HepG2 (cell line): ENCODE data around the gene OR14I1. TPM values are rescaled to one million over a fixed set of nuclear protein-coding genes. Genes with fewer than 3 reads are reported as not detected.

ENCODE experiments used
- ATAC-seq: fragments of 200-7000 bp; cut with Tn5 transposase; 3 replicates; pipeline ENCODE4 v1.9.1; 2020; ENCODE audit warnings: mild to moderate bottlenecking, moderate library complexity
- BruUV-seq: library from RNA; stranded (reverse); fragments of 400-500 nt; replicated peaks from 2 replicates; lab custom pipeline; 2021; lab: Mats Ljungman, UMichigan
- CTCF ChIA-PET: fragments of 300-600 bp; formaldehyde crosslinking; extraction: SDS; loops from one replicate; lab custom pipeline; 2021; ENCODE audit warnings: low total read pairs, inconsistent platforms, low intra/inter-chr PET ratio; lab: Yijun Ruan, JAX
- POLR2A ChIA-PET: fragments of 350-600 bp; sonication (Branson Sonifier 250); formaldehyde crosslinking; loops from one replicate; lab custom pipeline; 2020; ENCODE audit warnings: antibody characterized with exemption, inconsistent platforms; lab: Yijun Ruan, JAX
- DNase-seq: peaks from one replicate; pipeline ENCODE4 v3.0.0-alpha.2; 2015; ENCODE audit warnings: low spot score
- FAIRE-seq: peaks from 3 replicates; lab custom pipeline; 2011; peaks lifted over from hg19 to GRCh38; lab: Jason Lieb, UNC
- H2AFZ ChIP-seq: one replicate; pipeline ENCODE4 v1.6.1; 2011; ENCODE audit warnings: low read length, inconsistent platforms
- H3K27ac ChIP-seq: fragments of 300-600 bp; 3 replicates; pipeline ENCODE4 v1.8.0; 2011; ENCODE audit warnings: mixed run types, mild to moderate bottlenecking, mixed read lengths, low read length, inconsistent platforms; ENCODE audit not compliant: insufficient read depth; ENCODE audit errors: extremely low read length
- H3K27me3 ChIP-seq, 2 experiments: fragments of 200-600 bp in 1 of 2; 2 replicates in 1 of 2; 3 replicates in 1 of 2; pipeline versions ENCODE4 v1.6.0 to v1.8.0; 2011; ENCODE audit warnings: low read length in 2 of 2, mild to moderate bottlenecking in 2 of 2, moderate library complexity in 2 of 2, inconsistent platforms in 1 of 2; ENCODE audit not compliant: insufficient read depth in 2 of 2, control insufficient read depth in 1 of 2
- H3K36me3 ChIP-seq, 2 experiments: fragments of 200-600 bp in 1 of 2; replicated peaks in 1 of 2; 2 replicates in 1 of 2; 3 replicates in 1 of 2; pipeline versions ENCODE4 v1.5.1 to v1.8.0; 2011; ENCODE audit warnings: low read length in 2 of 2, inconsistent platforms in 1 of 2; ENCODE audit not compliant: insufficient read depth in 2 of 2, control insufficient read depth in 1 of 2
- H3K4me1 ChIP-seq: 2 replicates; pipeline ENCODE4 v1.5.1; 2012; ENCODE audit warnings: low read length, inconsistent platforms; ENCODE audit not compliant: insufficient read depth
- H3K4me2 ChIP-seq: 2 replicates; pipeline ENCODE4 v1.6.0; 2011; ENCODE audit warnings: low read depth, low read length, inconsistent platforms
- H3K4me3 ChIP-seq, 3 experiments: fragments of 200-600 bp in 1 of 3; sonication (generic), shearing (Covaris generic) in 1 of 3; replicated peaks in 1 of 3; 2 replicates each; pipeline ENCODE4 v1.5.1; 2011 to 2016; ENCODE audit warnings: low read length in 3 of 3, inconsistent platforms in 2 of 3, low read depth in 2 of 3, mild to moderate bottlenecking in 2 of 3, control low read depth in 1 of 3, mixed read lengths in 1 of 3; ENCODE audit not compliant: insufficient read depth in 1 of 3
- H3K79me2 ChIP-seq: one replicate; pipeline ENCODE4 v1.6.1; 2011; ENCODE audit warnings: low read length, inconsistent platforms; ENCODE audit not compliant: insufficient read depth
- H3K9ac ChIP-seq: 2 replicates; pipeline ENCODE4 v1.6.0; 2011; ENCODE audit warnings: mild to moderate bottlenecking, low read depth, low read length, inconsistent platforms; ENCODE audit not compliant: insufficient read depth
- H3K9me3 ChIP-seq: 2 replicates; pipeline ENCODE4 v1.5.1; 2012; ENCODE audit warnings: mild to moderate bottlenecking, low read length
- H4K20me1 ChIP-seq: 2 replicates; pipeline ENCODE4 v1.6.0; 2011; ENCODE audit warnings: inconsistent platforms, mild to moderate bottlenecking, low read length, moderate library complexity; ENCODE audit not compliant: insufficient read depth
- DPF2 ChIP-seq: sonication (generic); formaldehyde crosslinking; IDR thresholded peaks from 2 replicates; pipeline ENCODE4 v1.4.0; 2020; ENCODE audit warnings: mild to moderate bottlenecking, low read depth, missing genetic modification reagents, borderline replicate concordance
- PHB2 ChIP-seq: fragments of 450-650 bp; IDR thresholded peaks from 2 replicates; pipeline ENCODE4 v1.6.1; 2018; ENCODE audit not compliant: partially characterized antibody
- RBM39 ChIP-seq: fragments of 200-400 bp; formaldehyde crosslinking; IDR thresholded peaks from one replicate; pipeline ENCODE4 v1.6.1; 2018; ENCODE audit warnings: antibody characterized with exemption, mild to moderate bottlenecking, low read depth, low read length; ENCODE audit not compliant: poor library complexity, severe bottlenecking
- RFXANK ChIP-seq: IDR thresholded peaks from 2 replicates; pipeline ENCODE4 v1.6.1; 2016
- SAP130 ChIP-seq: IDR thresholded peaks from 2 replicates; pipeline ENCODE4 v1.6.1; 2016; ENCODE audit warnings: low read depth
- SRY ChIP-seq: sonication (generic); formaldehyde crosslinking; IDR thresholded peaks from 2 replicates; pipeline ENCODE4 v1.8.0; 2022; ENCODE audit warnings: mild to moderate bottlenecking, missing genetic modification reagents
- TGIF2 ChIP-seq: IDR thresholded peaks from 2 replicates; pipeline ENCODE4 v1.6.1; 2016; ENCODE audit warnings: control low read depth, missing compliant biosample characterization
- THYN1 ChIP-seq: sonication (generic); formaldehyde crosslinking; IDR thresholded peaks from 2 replicates; pipeline ENCODE4 v1.8.1; 2023; ENCODE audit warnings: low read depth, mild to moderate bottlenecking, moderate library complexity, missing genetic modification reagents, borderline replicate concordance
- ZFY ChIP-seq: sonication (generic); formaldehyde crosslinking; IDR thresholded peaks from 2 replicates; pipeline ENCODE4 v1.4.0; 2020; ENCODE audit warnings: missing genetic modification reagents
- ZNF225 ChIP-seq: sonication (generic); formaldehyde crosslinking; IDR thresholded peaks from 2 replicates; pipeline ENCODE4 v1.4.0; 2020; ENCODE audit warnings: mild to moderate bottlenecking, missing genetic modification reagents
- WGBS: methylation state at CpG from one replicate; pipeline ENCODE4 v1.1.6; 2017; ENCODE audit warnings: low lambda C conversion rate; 5-methylcytosine and 5-hydroxymethylcytosine counted together
- in situ Hi-C: cut with HindIII; loops from 2 replicates; pipeline ENCODE4 v1.10.0; 2017; ENCODE audit warnings: low pct_unique_long_range_greater_than_20kb; ENCODE audit not compliant: extremely low pct_ligation_motif_present
- intact Hi-C: fragments of 100-400 bp; cut with micrococcal nuclease; formaldehyde crosslinking; loops from one replicate; pipeline ENCODE4 v1.10.0; 2022; ENCODE audit not compliant: unreplicated experiment
- polyA plus RNA-seq, 8 experiments: library from polyadenylated mRNA; depleted of rRNA in 3 of 8; stranded (reverse) in 7 of 8; unstranded in 1 of 8; fragments of >200 nt; fragmentation: Illumina TruSeq in 4 of 8; extraction: Trizol in 4 of 8; gene quantifications; 2 replicates each; pipeline versions ENCODE4 v1.2.1 to v1.2.3, GENCODE V29; 2011 to 2016; ENCODE audit warnings: low read depth in 4 of 8, missing spikeins in 1 of 8, mixed read lengths in 1 of 8; ENCODE audit not compliant: insufficient read depth in 1 of 8
- total RNA-seq, 5 experiments: library from RNA; depleted of rRNA; stranded (reverse); fragments of >200 nt; fragmentation: Illumina TruSeq; extraction: Trizol; gene quantifications; 2 replicates each; pipeline ENCODE4 v1.2.3, GENCODE V29; 2016; ENCODE audit warnings: low read depth in 1 of 5
- TF ChIP-seq, protein P1 (sequence below): IDR thresholded peaks from 2 replicates; pipeline ENCODE4 v1.6.1; 2016; ENCODE audit warnings: low read depth, borderline replicate concordance
- TF ChIP-seq, protein P2 (sequence below): sonication (generic); formaldehyde crosslinking; IDR thresholded peaks from 2 replicates; pipeline ENCODE4 v1.5.1; 2020; ENCODE audit warnings: missing genetic modification reagents, mild to moderate bottlenecking, borderline replicate concordance
- TF ChIP-seq, protein P3 (sequence below): sonication (generic); formaldehyde crosslinking; IDR thresholded peaks from 2 replicates; pipeline ENCODE4 v1.4.0; 2020; ENCODE audit warnings: missing genetic modification reagents, borderline replicate concordance

Gene OR14I1
- total and polyA plus RNA-seq, 2 of the 13 experiments (the other 11 are each of a cell fraction or from before 2014, with no cell fraction given): not detected

- Histone ChIP-seq H3K4me1 (peaks cover 15% of the 10 kb centered on the region), H4K20me1 (no peaks in the 10 kb centered on the region), H3K27me3 (no peaks in the 10 kb centered on the region; a peak in 1 of 5 replicates), H2AFZ (no peak overlapping the region), H3K9ac (no peak overlapping the region)
- in situ Hi-C loops: no loop called here
- POLR2A ChIA-PET: no interaction called here
- no TSS peak for BruUV-seq
- TF ChIP-seq, protein P1, sequence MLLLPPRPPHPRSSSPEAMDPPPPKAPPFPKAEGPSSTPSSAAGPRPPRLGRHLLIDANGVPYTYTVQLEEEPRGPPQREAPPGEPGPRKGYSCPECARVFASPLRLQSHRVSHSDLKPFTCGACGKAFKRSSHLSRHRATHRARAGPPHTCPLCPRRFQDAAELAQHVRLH (CRISPR knock-in tag): no peak
- no peak for TF ChIP-seq TGIF2 (CRISPR knock-in tag)
- TF ChIP-seq ZNF225 (CRISPR knock-in tag): no peak
- TF ChIP-seq THYN1 (CRISPR knock-in tag): no peak
- no peak for TF ChIP-seq DPF2 (CRISPR knock-in tag)
- TF ChIP-seq SRY (CRISPR knock-in tag): no peak
- TF ChIP-seq, protein P2, sequence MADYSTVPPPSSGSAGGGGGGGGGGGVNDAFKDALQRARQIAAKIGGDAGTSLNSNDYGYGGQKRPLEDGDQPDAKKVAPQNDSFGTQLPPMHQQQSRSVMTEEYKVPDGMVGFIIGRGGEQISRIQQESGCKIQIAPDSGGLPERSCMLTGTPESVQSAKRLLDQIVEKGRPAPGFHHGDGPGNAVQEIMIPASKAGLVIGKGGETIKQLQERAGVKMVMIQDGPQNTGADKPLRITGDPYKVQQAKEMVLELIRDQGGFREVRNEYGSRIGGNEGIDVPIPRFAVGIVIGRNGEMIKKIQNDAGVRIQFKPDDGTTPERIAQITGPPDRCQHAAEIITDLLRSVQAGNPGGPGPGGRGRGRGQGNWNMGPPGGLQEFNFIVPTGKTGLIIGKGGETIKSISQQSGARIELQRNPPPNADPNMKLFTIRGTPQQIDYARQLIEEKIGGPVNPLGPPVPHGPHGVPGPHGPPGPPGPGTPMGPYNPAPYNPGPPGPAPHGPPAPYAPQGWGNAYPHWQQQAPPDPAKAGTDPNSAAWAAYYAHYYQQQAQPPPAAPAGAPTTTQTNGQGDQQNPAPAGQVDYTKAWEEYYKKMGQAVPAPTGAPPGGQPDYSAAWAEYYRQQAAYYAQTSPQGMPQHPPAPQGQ (CRISPR knock-in tag): no peak
- TF ChIP-seq, protein P3, sequence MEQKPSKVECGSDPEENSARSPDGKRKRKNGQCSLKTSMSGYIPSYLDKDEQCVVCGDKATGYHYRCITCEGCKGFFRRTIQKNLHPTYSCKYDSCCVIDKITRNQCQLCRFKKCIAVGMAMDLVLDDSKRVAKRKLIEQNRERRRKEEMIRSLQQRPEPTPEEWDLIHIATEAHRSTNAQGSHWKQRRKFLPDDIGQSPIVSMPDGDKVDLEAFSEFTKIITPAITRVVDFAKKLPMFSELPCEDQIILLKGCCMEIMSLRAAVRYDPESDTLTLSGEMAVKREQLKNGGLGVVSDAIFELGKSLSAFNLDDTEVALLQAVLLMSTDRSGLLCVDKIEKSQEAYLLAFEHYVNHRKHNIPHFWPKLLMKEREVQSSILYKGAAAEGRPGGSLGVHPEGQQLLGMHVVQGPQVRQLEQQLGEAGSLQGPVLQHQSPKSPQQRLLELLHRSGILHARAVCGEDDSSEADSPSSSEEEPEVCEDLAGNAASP: no peak
- TF ChIP-seq RFXANK (CRISPR knock-in tag): no peak
- no peak for TF ChIP-seq SAP130 (CRISPR knock-in tag)
- no peak for TF ChIP-seq ZFY (CRISPR knock-in tag)
- no peak for TF ChIP-seq RBM39
- no peak for TF ChIP-seq PHB2
- TF ChIP-seq, all 625 proteins: peak for 0
- no peak for FAIRE-seq
- no peaks in the 10 kb centered on the region for H3K79me2 ChIP-seq
- intact Hi-C loops: no loop called here
- CTCF ChIA-PET: no interaction called here
- DNase-seq: no peak
- H3K9me3 ChIP-seq: no peaks in the 10 kb centered on the region
- WGBS: 81% methylated on average over 8 of the region's 10 CpGs
- no peak overlapping the region for H3K4me3 ChIP-seq
- ATAC-seq: no peak
- H3K27ac ChIP-seq: no peak overlapping the region
- peak overlapping the region; percentile 7; the same call in 1 of the 2 replicates for H3K4me2 ChIP-seq
- no peaks in the 10 kb centered on the region for H3K36me3 ChIP-seq
Observed at GRCh38 chr1:248748211-248748610, 45.6 kb upstream of the OR14I1 start.
